ENCODE measurements around the gene RPL13. TPM values are rescaled to one million over a fixed set of nuclear protein-coding genes. Genes with fewer than 3 reads are reported as not detected.

Gene RPL13
- polyA plus RNA-seq, 1 donor from 2014 or later: 2,685 TPM

DNA sequence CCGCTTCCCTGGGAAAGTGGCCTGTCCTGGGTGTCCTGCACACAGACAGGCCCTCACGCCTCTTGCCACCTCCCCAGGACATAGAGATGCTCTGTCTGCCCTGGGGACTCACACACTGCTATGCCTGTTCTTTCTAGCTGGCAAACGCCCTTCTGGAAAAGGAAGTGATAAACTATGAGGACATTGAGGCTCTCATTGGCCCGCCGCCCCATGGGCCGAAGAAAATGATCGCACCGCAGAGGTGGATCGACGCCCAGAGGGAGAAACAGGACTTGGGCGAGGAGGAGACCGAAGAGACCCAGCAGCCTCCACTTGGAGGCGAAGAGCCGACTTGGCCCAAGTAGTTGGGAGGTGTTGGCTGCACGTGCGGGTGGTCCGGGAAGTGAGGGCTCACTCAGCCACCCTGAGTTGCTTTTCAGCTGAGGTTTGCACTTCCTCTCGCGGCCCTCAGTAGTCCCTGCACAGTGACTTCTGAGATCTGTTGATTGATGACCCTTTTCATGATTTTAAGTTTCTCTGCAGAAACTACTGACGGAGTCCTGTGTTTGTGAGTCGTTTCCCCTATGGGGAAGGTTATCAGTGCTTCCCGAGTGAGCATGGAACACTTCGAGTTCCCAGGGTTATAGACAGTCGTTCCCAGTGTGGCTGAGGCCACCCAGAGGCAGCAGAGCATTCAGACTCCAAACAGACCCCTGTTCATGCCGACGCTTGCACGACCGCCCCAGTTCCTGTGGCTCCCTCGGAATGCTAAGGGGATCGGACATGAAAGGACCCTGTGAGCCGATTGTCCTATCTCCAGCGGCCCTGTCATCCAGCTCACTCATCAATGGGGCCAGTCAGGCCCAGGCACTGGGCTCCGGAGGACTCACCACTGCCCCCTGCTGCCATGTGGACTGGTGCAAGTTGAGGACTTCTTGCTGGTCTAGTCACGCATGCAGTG, 3.5 kb upstream of the RPL13 start:
- H2AFZ ChIP-seq (ENCODE audit: low read depth, low read length): no peak overlapping the region
- H3K36me3 ChIP-seq (ENCODE audit: insufficient read depth, low read length): no peaks in the 10 kb centered on the region
- no peaks in the 10 kb centered on the region for H3K27me3 ChIP-seq (ENCODE audit: insufficient read depth, low read depth, low read length)

DNA sequence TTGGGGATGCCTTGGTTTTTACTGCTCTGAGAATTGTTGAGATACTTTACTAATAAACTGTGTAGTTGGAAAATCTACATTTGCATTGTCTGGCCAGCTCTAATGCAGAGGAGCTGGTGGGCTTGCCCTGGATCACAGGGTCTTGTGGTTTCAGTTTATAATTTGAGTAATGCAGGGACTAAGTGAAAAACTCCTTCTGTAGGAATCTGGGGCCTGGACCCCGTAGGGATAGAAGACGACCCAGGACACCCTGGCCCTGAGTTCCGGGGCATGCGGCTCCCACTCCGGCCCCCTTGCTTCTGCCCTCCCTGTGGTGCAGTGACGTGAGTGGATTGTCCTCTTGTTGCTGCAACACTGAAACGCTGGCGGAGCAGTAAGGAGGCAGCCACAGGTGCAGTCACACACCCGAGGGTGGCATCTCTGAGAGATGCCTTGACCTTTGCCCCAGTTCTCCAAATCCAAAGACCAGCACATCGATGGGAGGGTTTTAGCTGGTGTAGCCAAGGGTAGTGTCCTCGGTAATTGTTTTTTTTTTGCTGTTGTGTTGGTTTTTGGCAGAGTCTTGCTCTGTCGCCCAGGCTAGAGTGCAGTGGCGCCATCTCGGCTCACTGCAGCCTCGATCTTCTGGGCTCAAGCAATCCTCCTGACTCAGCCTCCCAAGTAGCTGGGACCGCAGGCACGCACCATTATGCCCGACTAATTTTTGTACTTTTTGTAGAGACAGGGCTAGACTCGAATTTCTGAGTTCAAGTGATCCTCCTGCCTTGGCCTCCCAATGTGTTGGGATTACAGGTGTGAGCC, 2.6 kb upstream of the RPL13 start:
- TF ChIP-seq, protein P1, sequence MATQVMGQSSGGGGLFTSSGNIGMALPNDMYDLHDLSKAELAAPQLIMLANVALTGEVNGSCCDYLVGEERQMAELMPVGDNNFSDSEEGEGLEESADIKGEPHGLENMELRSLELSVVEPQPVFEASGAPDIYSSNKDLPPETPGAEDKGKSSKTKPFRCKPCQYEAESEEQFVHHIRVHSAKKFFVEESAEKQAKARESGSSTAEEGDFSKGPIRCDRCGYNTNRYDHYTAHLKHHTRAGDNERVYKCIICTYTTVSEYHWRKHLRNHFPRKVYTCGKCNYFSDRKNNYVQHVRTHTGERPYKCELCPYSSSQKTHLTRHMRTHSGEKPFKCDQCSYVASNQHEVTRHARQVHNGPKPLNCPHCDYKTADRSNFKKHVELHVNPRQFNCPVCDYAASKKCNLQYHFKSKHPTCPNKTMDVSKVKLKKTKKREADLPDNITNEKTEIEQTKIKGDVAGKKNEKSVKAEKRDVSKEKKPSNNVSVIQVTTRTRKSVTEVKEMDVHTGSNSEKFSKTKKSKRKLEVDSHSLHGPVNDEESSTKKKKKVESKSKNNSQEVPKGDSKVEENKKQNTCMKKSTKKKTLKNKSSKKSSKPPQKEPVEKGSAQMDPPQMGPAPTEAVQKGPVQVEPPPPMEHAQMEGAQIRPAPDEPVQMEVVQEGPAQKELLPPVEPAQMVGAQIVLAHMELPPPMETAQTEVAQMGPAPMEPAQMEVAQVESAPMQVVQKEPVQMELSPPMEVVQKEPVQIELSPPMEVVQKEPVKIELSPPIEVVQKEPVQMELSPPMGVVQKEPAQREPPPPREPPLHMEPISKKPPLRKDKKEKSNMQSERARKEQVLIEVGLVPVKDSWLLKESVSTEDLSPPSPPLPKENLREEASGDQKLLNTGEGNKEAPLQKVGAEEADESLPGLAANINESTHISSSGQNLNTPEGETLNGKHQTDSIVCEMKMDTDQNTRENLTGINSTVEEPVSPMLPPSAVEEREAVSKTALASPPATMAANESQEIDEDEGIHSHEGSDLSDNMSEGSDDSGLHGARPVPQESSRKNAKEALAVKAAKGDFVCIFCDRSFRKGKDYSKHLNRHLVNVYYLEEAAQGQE (IDR thresholded peaks at IDR 0.05; ENCODE audit: borderline replicate concordance): no peak
- TF ChIP-seq TAF1 (IDR thresholded peaks at IDR 0.05; ENCODE audit: low read depth): no peak
- TF ChIP-seq RAD21 (conservative IDR thresholded peaks at IDR 0.05): no peak
- no peak for TF ChIP-seq SMC3 (conservative IDR thresholded peaks at IDR 0.05; ENCODE audit: poor library complexity)
- no peak for TF ChIP-seq EZH2 (IDR thresholded peaks at IDR 0.05; ENCODE audit: borderline replicate concordance, insufficient read depth, low read length, poor library complexity, severe bottlenecking)
- TF ChIP-seq, protein P2, sequence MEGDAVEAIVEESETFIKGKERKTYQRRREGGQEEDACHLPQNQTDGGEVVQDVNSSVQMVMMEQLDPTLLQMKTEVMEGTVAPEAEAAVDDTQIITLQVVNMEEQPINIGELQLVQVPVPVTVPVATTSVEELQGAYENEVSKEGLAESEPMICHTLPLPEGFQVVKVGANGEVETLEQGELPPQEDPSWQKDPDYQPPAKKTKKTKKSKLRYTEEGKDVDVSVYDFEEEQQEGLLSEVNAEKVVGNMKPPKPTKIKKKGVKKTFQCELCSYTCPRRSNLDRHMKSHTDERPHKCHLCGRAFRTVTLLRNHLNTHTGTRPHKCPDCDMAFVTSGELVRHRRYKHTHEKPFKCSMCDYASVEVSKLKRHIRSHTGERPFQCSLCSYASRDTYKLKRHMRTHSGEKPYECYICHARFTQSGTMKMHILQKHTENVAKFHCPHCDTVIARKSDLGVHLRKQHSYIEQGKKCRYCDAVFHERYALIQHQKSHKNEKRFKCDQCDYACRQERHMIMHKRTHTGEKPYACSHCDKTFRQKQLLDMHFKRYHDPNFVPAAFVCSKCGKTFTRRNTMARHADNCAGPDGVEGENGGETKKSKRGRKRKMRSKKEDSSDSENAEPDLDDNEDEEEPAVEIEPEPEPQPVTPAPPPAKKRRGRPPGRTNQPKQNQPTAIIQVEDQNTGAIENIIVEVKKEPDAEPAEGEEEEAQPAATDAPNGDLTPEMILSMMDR (IDR thresholded peaks at IDR 0.05; ENCODE audit: poor library complexity, severe bottlenecking): no peak
- TF ChIP-seq EP300 (conservative IDR thresholded peaks at IDR 0.05; ENCODE audit: poor library complexity, severe bottlenecking): no peak
- Histone ChIP-seq H3K27ac (ENCODE audit: low read length) (no peak overlapping the region), H3K36me3 (ENCODE audit: insufficient read depth, low read length) (no peaks in the 10 kb centered on the region), H3K4me2 (ENCODE audit: low read length) (no peak overlapping the region), H2AFZ (ENCODE audit: low read depth, low read length) (no peak overlapping the region), H4K20me1 (ENCODE audit: insufficient read depth) (no peaks in the 10 kb centered on the region), H3K27me3 (ENCODE audit: insufficient read depth, low read depth, low read length) (no peaks in the 10 kb centered on the region), H3K9me3 (ENCODE audit: low read length) (no peaks in the 10 kb centered on the region), H3K4me3 (ENCODE audit: low read length) (no peak overlapping the region), H3F3A (ENCODE audit: insufficient read depth, low read length, poor library complexity, severe bottlenecking) (no peaks in the 10 kb centered on the region), H3K9me2 (ENCODE audit: insufficient read depth, low read length) (no peaks in the 10 kb centered on the region), H3K9ac (ENCODE audit: low read length) (no peak overlapping the region), H3K79me2 (replicated peaks; ENCODE audit: insufficient read depth, low read length) (peaks cover 6% of the 10 kb centered on the region)

More for the DNA sequence above, 3.5 kb upstream of the RPL13 start:
- Histone ChIP-seq H3K9me2 (ENCODE audit: insufficient read depth, low read length) (no peaks in the 10 kb centered on the region), H3K9ac (ENCODE audit: low read length) (no peak overlapping the region), H3F3A (ENCODE audit: insufficient read depth, low read length, poor library complexity, severe bottlenecking) (no peaks in the 10 kb centered on the region), H3K4me2 (ENCODE audit: low read length) (no peak overlapping the region), H3K9me3 (ENCODE audit: low read length) (no peaks in the 10 kb centered on the region), H3K4me3 (ENCODE audit: low read length) (no peak overlapping the region), H3K27ac (ENCODE audit: low read length) (no peak overlapping the region), H4K20me1 (ENCODE audit: insufficient read depth) (no peaks in the 10 kb centered on the region), H3K79me2 (replicated peaks; ENCODE audit: insufficient read depth, low read length) (peaks cover 5% of the 10 kb centered on the region)
- no peak for TF ChIP-seq MXI1 (conservative IDR thresholded peaks at IDR 0.05; ENCODE audit: poor library complexity, severe bottlenecking)
- TF ChIP-seq SMC3 (conservative IDR thresholded peaks at IDR 0.05; ENCODE audit: poor library complexity): peak; percentile 71
- TF ChIP-seq, protein P2 (IDR thresholded peaks at IDR 0.05; ENCODE audit: poor library complexity, severe bottlenecking): peak; percentile 66
- peak; percentile 49 for TF ChIP-seq RAD21 (conservative IDR thresholded peaks at IDR 0.05)

Data from neural cell (in vitro differentiated cells).